Suprapubic skin (tissue), 3 donors: ENCODE data around the gene ATP5IF1.

Experiments
- CTCF ChIP-seq, 2 donors: fragments of 200-600 bp in 1 of 2; fragments of 450-650 bp in 1 of 2; sonication (generic) in 1 of 2; IDR thresholded peaks; one replicate each; pipeline ENCODE4 v1.5.1; 2016 to 2019; ENCODE audit warnings: antibody characterized with exemption in 2 of 2, mild to moderate bottlenecking in 1 of 2, moderate library complexity in 1 of 2
- POLR2AphosphoS5 ChIP-seq, 3 donors: sonication (generic); formaldehyde crosslinking; IDR thresholded peaks; one replicate each; pipeline ENCODE4 v1.6.1; 2017; ENCODE audit warnings: antibody characterized with exemption in 3 of 3

DNA sequence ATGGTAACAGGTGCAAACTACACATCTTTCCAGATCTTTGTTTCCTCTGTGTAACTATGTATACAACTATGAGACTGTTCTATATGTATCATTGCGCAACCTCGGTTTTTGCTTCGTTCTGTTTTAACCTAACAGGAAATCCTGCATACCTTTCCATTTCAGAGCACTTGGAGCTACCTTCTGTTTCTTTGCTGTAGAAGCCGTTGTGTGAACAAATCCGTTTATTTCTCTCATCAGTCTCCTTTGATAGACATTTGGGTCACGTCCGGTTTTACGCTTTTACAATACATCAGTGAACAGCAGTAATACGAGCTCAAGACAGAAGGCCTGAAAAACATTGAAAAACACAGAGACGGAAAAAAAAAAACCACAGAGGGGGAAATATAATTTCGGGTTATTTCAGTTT, 10.5 kb downstream of the ATP5IF1 start:
- TF ChIP-seq CTCF (IDR thresholded peaks at IDR 0.05) (no peak), POLR2AphosphoS5 (IDR thresholded peaks at IDR 0.05) (no peak)
